Spleen (tissue), 11 donors: ENCODE measurements around the gene CFAP97D1. TPM values are rescaled to one million over a fixed set of nuclear protein-coding genes. Genes with fewer than 3 reads are reported as not detected.

Experiments used
- DNase-seq: peaks from one replicate; pipeline ENCODE4 v3.0.0-alpha.2; 2020
- H3K27ac ChIP-seq, 8 donors: fragments of 200-600 bp; sonication (generic) in 7 of 8; 1 replicate in 4 of 8; 2 replicates in 4 of 8; pipeline versions ENCODE4 v1.5.0 to v1.8.0; 2016 to 2021; ENCODE audit warnings: inconsistent platforms in 4 of 8, mild to moderate bottlenecking in 4 of 8, moderate library complexity in 1 of 8
- H3K27me3 ChIP-seq, 7 donors: fragments of 200-600 bp; sonication (generic) in 6 of 7; replicated peaks in 1 of 7; 1 replicate in 4 of 7; 2 replicates in 3 of 7; pipeline versions ENCODE4 v1.5.0 to v1.8.0; 2016 to 2021; ENCODE audit warnings: inconsistent platforms in 3 of 7, mild to moderate bottlenecking in 1 of 7
- H3K36me3 ChIP-seq, 6 donors: fragments of 200-600 bp; sonication (generic) in 5 of 6; 1 replicate in 4 of 6; 2 replicates in 2 of 6; pipeline versions ENCODE4 v1.5.0 to v1.8.0; 2016 to 2021; ENCODE audit warnings: inconsistent platforms in 2 of 6
- H3K4me1 ChIP-seq, 6 donors: fragments of 200-600 bp; sonication (generic) in 5 of 6; 1 replicate in 3 of 6; 2 replicates in 3 of 6; pipeline versions ENCODE4 v1.5.0 to v1.8.0; 2016 to 2021; ENCODE audit warnings: inconsistent platforms in 3 of 6
- H3K4me3 ChIP-seq, 8 donors: fragments of 200-600 bp; sonication (generic) in 7 of 8; 1 replicate in 4 of 8; 2 replicates in 4 of 8; pipeline versions ENCODE4 v1.5.0 to v1.8.0; 2016 to 2021; ENCODE audit warnings: inconsistent platforms in 4 of 8, mild to moderate bottlenecking in 4 of 8, moderate library complexity in 2 of 8
- H3K9me3 ChIP-seq, 8 donors: fragments of 200-600 bp; sonication (generic) in 7 of 8; 1 replicate in 4 of 8; 2 replicates in 4 of 8; pipeline versions ENCODE4 v1.5.0 to v1.8.0; 2016 to 2021; ENCODE audit warnings: inconsistent platforms in 4 of 8
- CTCF ChIP-seq, 11 experiments: fragments of 200-600 bp in 7 of 11; fragments of 450-650 bp in 4 of 11; sonication (generic) in 4 of 11; IDR thresholded peaks in 8 of 11; conservative IDR thresholded peaks in 3 of 11; 1 replicate in 7 of 11; 2 replicates in 4 of 11; pipeline versions ENCODE4 v1.4.0 to v1.8.0; 2016 to 2021; ENCODE audit warnings: antibody characterized with exemption in 11 of 11, inconsistent platforms in 4 of 11, mild to moderate bottlenecking in 1 of 11
- POLR2A ChIP-seq, 3 donors: fragments of 450-650 bp; IDR thresholded peaks; one replicate each; pipeline ENCODE4 v1.5.1; 2017; ENCODE audit warnings: antibody characterized with exemption in 3 of 3, mild to moderate bottlenecking in 1 of 3
- POLR2AphosphoS5 ChIP-seq, 3 donors: sonication (generic); formaldehyde crosslinking; IDR thresholded peaks; one replicate each; pipeline ENCODE4 v1.5.1; 2017; ENCODE audit warnings: antibody characterized with exemption in 3 of 3
- WGBS, 5 donors: extraction: QIAGEN DNeasy Blood & Tissue Kit in 3 of 5; methylation state at CpG; one replicate each; pipeline versions ENCODE4 v1.1.5 to v1.1.7; 2013 to 2018; 5-methylcytosine and 5-hydroxymethylcytosine counted together
- intact Hi-C: fragments of 100-400 bp; cut with DNase I; formaldehyde crosslinking; loops from one replicate; pipeline ENCODE4 v1.15.0; 2023; ENCODE audit warnings: low total_unique reads
- polyA plus RNA-seq, 3 donors: library from polyadenylated mRNA; stranded (reverse); fragments of 200-250 nt; gene quantifications; one replicate each; pipeline ENCODE4 v1.2.1, GENCODE V29; 2013
- total RNA-seq, 7 donors: library from RNA; depleted of rRNA in 3 of 7; stranded (reverse); fragments of >200 nt in 3 of 7; fragmentation: NEBNext Ultra II Directional in 4 of 7; extraction: Animal tissue kit (Norgen Biotek cat#: 25700) in 4 of 7; gene quantifications; one replicate each; pipeline versions ENCODE4 v1.1.0 to v1.2.1, GENCODE V29; 2016 to 2021
- donor health status: healthy with polysubstance abuse.
- donor health status: DM: no; HTN: no; CAD: no; lungs with moderate emphysema.
- donor health status: DM: no; HTN: no; CAD: no.
- donor health status: Bipolar disorder and iron deficiency.
- donor health status: healthy.
- donor health status: DM: no; HTN: no; CAD: no.
- donor health status: DM: yes; HTN: yes; CAD: no.

The CFAP97D1 gene
- total and polyA plus RNA-seq, 10 donors = 0.06 to 0.32 (median 0.19) TPM; not detected in 5

GRCh38 chr17:43814026-43814425 lies 33.8 kb downstream of the CFAP97D1 start:
- TF ChIP-seq POLR2AphosphoS5 (IDR thresholded peaks at IDR 0.05) = no peak
- TF ChIP-seq CTCF (IDR thresholded peaks at IDR 0.05 in 8 of 11, conservative IDR thresholded peaks at IDR 0.05 in 3 of 11) = no peak
- TF ChIP-seq POLR2A (IDR thresholded peaks at IDR 0.05) = no peak
- H3K36me3 ChIP-seq = peaks cover 0 to 16% (median 0%) of the 10 kb centered on the region in 6 donors
- WGBS, 5 donors = 77 to 90% (median 85%) methylated on average over 10 to 12 of the region's 12 CpGs
- H3K9me3 ChIP-seq = no peaks in the 10 kb centered on the region
- DNase-seq = no peak
- H3K4me1 ChIP-seq = no peaks in the 10 kb centered on the region
- no peak overlapping the region for H3K4me3 ChIP-seq
- peaks cover 0 to 9% (median 0%) of the 10 kb centered on the region in 7 donors for H3K27me3 ChIP-seq
- intact Hi-C loops = no loop called here
- no peak overlapping the region for H3K27ac ChIP-seq

GRCh38 chr17:43814714-43815113 lies 34.5 kb downstream of the CFAP97D1 start:
- H3K36me3 ChIP-seq = peaks cover 0 to 16% (median 0%) of the 10 kb centered on the region in 6 donors
- H3K9me3 ChIP-seq = no peaks in the 10 kb centered on the region
- peaks cover 0 to 4% (median 0%) of the 10 kb centered on the region in 6 donors for H3K4me1 ChIP-seq
- intact Hi-C loops = no loop called here
- TF ChIP-seq POLR2AphosphoS5 (IDR thresholded peaks at IDR 0.05) (no peak), CTCF (IDR thresholded peaks at IDR 0.05 in 8 of 11, conservative IDR thresholded peaks at IDR 0.05 in 3 of 11) (no peak), POLR2A (IDR thresholded peaks at IDR 0.05) (no peak)
- peaks cover 0 to 9% (median 0%) of the 10 kb centered on the region in 7 donors for H3K27me3 ChIP-seq
- H3K27ac ChIP-seq = no peak overlapping the region
- WGBS, 5 donors = 18 to 55% (median 29%) methylated on average over 1 of the region's 1 CpG
- no peak for DNase-seq
- no peak overlapping the region for H3K4me3 ChIP-seq

GRCh38 chr17:43816336-43817320 lies 36.4 kb downstream of the CFAP97D1 start:
- DNase-seq = no peak
- TF ChIP-seq CTCF (IDR thresholded peaks at IDR 0.05 in 8 of 11, conservative IDR thresholded peaks at IDR 0.05 in 3 of 11) (no peak), POLR2A (IDR thresholded peaks at IDR 0.05) (no peak), POLR2AphosphoS5 (IDR thresholded peaks at IDR 0.05) (no peak)
- Histone ChIP-seq H3K4me1 (peaks cover 0 to 4% (median 0%) of the 10 kb centered on the region in 6 donors), H3K4me3 (no peak overlapping the region), H3K27me3 (peaks cover 0 to 9% (median 0%) of the 10 kb centered on the region in 7 donors), H3K9me3 (no peaks in the 10 kb centered on the region), H3K27ac (no peak overlapping the region), H3K36me3 (peaks cover 0 to 16% (median 0%) of the 10 kb centered on the region in 6 donors)
- intact Hi-C loops = no loop called here
- 82 to 92% (median 88%) methylated on average over 21 to 24 of the region's 24 CpGs for WGBS, 5 donors

GRCh38 chr17:43817826-43818225 lies 37.6 kb downstream of the CFAP97D1 start:
- DNase-seq = no peak
- WGBS, 5 donors = 92 to 99% (median 96%) methylated on average over 9 of the region's 9 CpGs

More at GRCh38 chr17:43817826-43818225, 37.6 kb downstream of the CFAP97D1 start:
- Histone ChIP-seq H3K27ac (no peak overlapping the region), H3K36me3 (peaks cover 0 to 11% (median 0%) of the 10 kb centered on the region in 6 donors), H3K9me3 (no peaks in the 10 kb centered on the region), H3K4me1 (peaks cover 0 to 4% (median 0%) of the 10 kb centered on the region in 6 donors), H3K4me3 (no peak overlapping the region), H3K27me3 (peaks cover 0 to 6% (median 0%) of the 10 kb centered on the region in 7 donors)
- TF ChIP-seq POLR2AphosphoS5 (IDR thresholded peaks at IDR 0.05) (no peak), POLR2A (IDR thresholded peaks at IDR 0.05) (no peak), CTCF (IDR thresholded peaks at IDR 0.05 in 8 of 11, conservative IDR thresholded peaks at IDR 0.05 in 3 of 11) (no peak)
- intact Hi-C loops = no loop called here
